Transverse colon (tissue), 3 donors: Measurements from ENCODE around the gene NIT2.

Experiments used
- CTCF ChIP-seq, 5 experiments: fragments of 200-600 bp in 3 of 5; fragments of 450-650 bp in 2 of 5; sonication (generic) in 3 of 5; IDR thresholded peaks; 1 replicate in 2 of 5; 2 replicates in 3 of 5; pipeline ENCODE4 v1.5.1; 2016 to 2017; ENCODE audit warnings: antibody characterized with exemption in 5 of 5, inconsistent platforms in 3 of 5, mild to moderate bottlenecking in 2 of 5, moderate library complexity in 1 of 5
- POLR2A ChIP-seq: fragments of 450-650 bp; IDR thresholded peaks from one replicate; pipeline ENCODE4 v1.6.1; 2016; ENCODE audit warnings: antibody characterized with exemption, mild to moderate bottlenecking, moderate library complexity

GRCh38 chr3:100374521-100374920 lies 40.0 kb downstream of the NIT2 start:
- TF ChIP-seq CTCF (IDR thresholded peaks at IDR 0.05) (no peak), POLR2A (no peak)
